WTC11 (cell line): ENCODE results near the gene EFCAB8. TPM values are rescaled to one million over a fixed set of nuclear protein-coding genes. Genes with fewer than 3 reads are reported as not detected.

Source experiments
- ATAC-seq: fragments of 200-7000 bp; cut with Tn5 transposase; 2 replicates; pipeline ENCODE4 v1.10.0; 2021; ENCODE audit warnings: mild to moderate bottlenecking, moderate library complexity
- CTCF ChIA-PET: fragments of 300-600 bp; sonication (Branson Sonifier 250); formaldehyde crosslinking; loops from one replicate; lab custom pipeline; 2021; ENCODE audit warnings: antibody characterized with exemption; lab: Charles Lee
- POLR2A ChIA-PET: fragments of 350-600 bp; sonication (Branson Sonifier 250); formaldehyde crosslinking; loops from one replicate; lab custom pipeline; 2021; ENCODE audit warnings: antibody characterized with exemption; lab: Charles Lee
- DNase-seq: peaks from one replicate; pipeline ENCODE4 v3.0.0; 2021; ENCODE audit warnings: low spot score
- H3K27ac Mint-ChIP-seq: 2 replicates; pipeline ENCODE4 v1.8.0; 2021; ENCODE audit warnings: mixed read lengths
- H3K27me3 Mint-ChIP-seq: 2 replicates; pipeline ENCODE4 v1.8.0; 2021; ENCODE audit warnings: low read depth, mild to moderate bottlenecking, moderate library complexity, mixed read lengths
- H3K36me3 Mint-ChIP-seq: 2 replicates; pipeline ENCODE4 v1.8.0; 2021; ENCODE audit warnings: mixed read lengths
- H3K4me1 Mint-ChIP-seq: 2 replicates; pipeline ENCODE4 v1.8.0; 2022; ENCODE audit warnings: mixed read lengths
- H3K4me3 Mint-ChIP-seq: 2 replicates; pipeline ENCODE4 v1.8.0; 2021; ENCODE audit warnings: mild to moderate bottlenecking, moderate library complexity, mixed read lengths
- H3K9me3 Mint-ChIP-seq: 2 replicates; pipeline ENCODE4 v1.8.0; 2021; ENCODE audit warnings: mixed read lengths
- CREM ChIP-seq: sonication (generic); formaldehyde crosslinking; IDR thresholded peaks from 2 replicates; pipeline ENCODE4 v1.8.1; 2022; ENCODE audit warnings: mild to moderate bottlenecking, missing genetic modification reagents, moderate library complexity
- FOXK1 ChIP-seq: sonication (generic); formaldehyde crosslinking; IDR thresholded peaks from 2 replicates; pipeline ENCODE4 v1.8.0; 2022; ENCODE audit warnings: mild to moderate bottlenecking, moderate library complexity, missing genetic modification reagents
- IRF2 ChIP-seq: sonication (generic); formaldehyde crosslinking; IDR thresholded peaks from 2 replicates; pipeline ENCODE4 v1.8.0; 2022; ENCODE audit warnings: low read depth, missing genetic modification reagents, borderline replicate concordance
- JAZF1 ChIP-seq: fragments of 250-450 bp; sonication (Bioruptor Pico); IDR thresholded peaks from 2 replicates; pipeline ENCODE4 v1.9.0; 2021; ENCODE audit warnings: moderate library complexity, mild to moderate bottlenecking, inconsistent platforms
- NFE2L1 ChIP-seq: sonication (generic); formaldehyde crosslinking; IDR thresholded peaks from 2 replicates; pipeline ENCODE4 v1.8.1; 2023; ENCODE audit warnings: missing genetic modification reagents
- OVOL2 ChIP-seq: fragments of 250-450 bp; sonication (Bioruptor Pico); IDR thresholded peaks from 2 replicates; pipeline ENCODE4 v1.9.0; 2021; ENCODE audit warnings: mild to moderate bottlenecking, borderline replicate concordance
- RELA ChIP-seq: sonication (generic); formaldehyde crosslinking; IDR thresholded peaks from 2 replicates; pipeline ENCODE4 v1.8.1; 2022; ENCODE audit warnings: missing genetic modification reagents, mild to moderate bottlenecking, borderline replicate concordance
- RORB ChIP-seq: fragments of 250-450 bp; sonication (Bioruptor Pico); IDR thresholded peaks from 2 replicates; pipeline ENCODE4 v1.9.0; 2021; ENCODE audit warnings: mild to moderate bottlenecking
- TP53 ChIP-seq: sonication (generic); formaldehyde crosslinking; IDR thresholded peaks from 2 replicates; pipeline ENCODE4 v1.8.1; 2023; ENCODE audit warnings: mild to moderate bottlenecking, missing genetic modification reagents
- ZBTB21 ChIP-seq: sonication (generic); formaldehyde crosslinking; IDR thresholded peaks from 2 replicates; pipeline ENCODE4 v1.8.1; 2023; ENCODE audit warnings: mild to moderate bottlenecking, missing genetic modification reagents, borderline replicate concordance
- ZNF121 ChIP-seq: sonication (generic); formaldehyde crosslinking; IDR thresholded peaks from 2 replicates; pipeline ENCODE4 v1.8.0; 2023; ENCODE audit warnings: missing genetic modification reagents
- ZNF263 ChIP-seq: sonication (generic); formaldehyde crosslinking; IDR thresholded peaks from 2 replicates; pipeline ENCODE4 v1.8.1; 2022; ENCODE audit warnings: low read depth, mild to moderate bottlenecking, moderate library complexity, missing genetic modification reagents
- total RNA-seq: library from RNA; stranded (reverse); gene quantifications from 3 replicates; pipeline ENCODE4 v1.2.3, GENCODE V29; 2021
- TF ChIP-seq, protein P1 (sequence below): sonication (generic); formaldehyde crosslinking; IDR thresholded peaks from 2 replicates; pipeline ENCODE4 v1.8.0; 2022; ENCODE audit warnings: mild to moderate bottlenecking, missing genetic modification reagents
- TF ChIP-seq, protein P2 (sequence below): sonication (generic); formaldehyde crosslinking; conservative IDR thresholded peaks from 2 replicates; pipeline ENCODE4 v1.8.1; 2023; ENCODE audit warnings: mild to moderate bottlenecking, low read depth, missing genetic modification reagents, moderate library complexity
- TF ChIP-seq, protein P3 (sequence below): fragments of 250-450 bp; sonication (Bioruptor Pico); IDR thresholded peaks from 2 replicates; pipeline ENCODE4 v1.9.0; 2021; ENCODE audit warnings: moderate library complexity, mild to moderate bottlenecking, inconsistent platforms, borderline replicate concordance
- TF ChIP-seq, protein P4 (sequence below): sonication (generic); formaldehyde crosslinking; IDR thresholded peaks from 2 replicates; pipeline ENCODE4 v1.8.1; 2022; ENCODE audit warnings: mild to moderate bottlenecking, moderate library complexity, missing genetic modification reagents
- TF ChIP-seq, protein P5 (sequence below): fragments of 250-450 bp; sonication (Bioruptor Pico); IDR thresholded peaks from 2 replicates; pipeline ENCODE4 v1.9.0; 2021; ENCODE audit warnings: mild to moderate bottlenecking
- TF ChIP-seq, protein P6 (sequence below): sonication (generic); formaldehyde crosslinking; conservative IDR thresholded peaks from 2 replicates; pipeline ENCODE4 v1.8.1; 2022; ENCODE audit warnings: mild to moderate bottlenecking, missing genetic modification reagents
- TF ChIP-seq, protein P7 (sequence below): fragments of 250-450 bp; sonication (Bioruptor Pico); IDR thresholded peaks from 2 replicates; pipeline ENCODE4 v1.9.0; 2021; ENCODE audit warnings: mild to moderate bottlenecking, borderline replicate concordance
- TF ChIP-seq, protein P8 (sequence below): fragments of 250-450 bp; sonication (Bioruptor Pico); IDR thresholded peaks from 2 replicates; pipeline ENCODE4 v2.1.2; 2022; ENCODE audit warnings: mild to moderate bottlenecking, moderate library complexity

The EFCAB8 gene
- total RNA-seq, 1 experiment from 2014 or later = 0.17 TPM

DNA sequence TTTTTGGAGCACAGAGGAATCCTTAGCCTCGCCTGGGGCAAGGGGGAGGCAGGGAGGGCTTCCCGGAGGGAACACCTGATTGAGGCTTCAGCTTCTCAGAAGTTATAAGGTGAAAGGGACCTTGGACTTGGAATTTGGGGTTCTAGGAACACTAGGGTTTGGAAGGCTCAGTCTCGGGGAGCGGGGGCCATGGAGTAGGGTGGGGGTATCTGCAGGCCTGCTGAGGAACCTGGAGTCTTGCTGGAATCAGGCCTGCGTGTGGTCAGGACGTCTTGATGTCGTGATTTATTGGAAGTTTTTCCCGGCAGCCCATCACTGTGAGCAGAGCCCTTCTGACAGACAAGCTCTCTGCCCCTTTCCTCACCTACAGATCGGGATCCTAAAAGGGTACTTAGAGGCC is 50.7 kb downstream of the EFCAB8 start:
- POLR2A ChIA-PET = no interaction called here
- H3K4me1 Mint-ChIP-seq = no peaks in the 10 kb centered on the region

More for the DNA sequence above, 50.7 kb downstream of the EFCAB8 start:
- Mint-ChIP-seq H3K36me3 (no peaks in the 10 kb centered on the region), H3K27ac (0 out of 2 replicates have a peak overlapping the region, but pooled peaks have one; percentile 29), H3K27me3 (peaks cover 2% of the 10 kb centered on the region; the same call in 1 of the 2 replicates)
- DNase-seq (no peak), ATAC-seq (no peak)
- TF ChIP-seq ZNF263 (no peak), NFE2L1 (CRISPR knock-in tag) (no peak), OVOL2 (CRISPR knock-in tag) (no peak), TP53 (no peak), FOXK1 (CRISPR knock-in tag) (no peak), JAZF1 (no peak), ZNF121 (CRISPR knock-in tag) (no peak), CREM (CRISPR knock-in tag) (no peak), RELA (CRISPR knock-in tag) (no peak), RORB (CRISPR knock-in tag) (no peak), ZBTB21 (no peak), IRF2 (CRISPR knock-in tag) (no peak)
- TF ChIP-seq, protein P1, sequence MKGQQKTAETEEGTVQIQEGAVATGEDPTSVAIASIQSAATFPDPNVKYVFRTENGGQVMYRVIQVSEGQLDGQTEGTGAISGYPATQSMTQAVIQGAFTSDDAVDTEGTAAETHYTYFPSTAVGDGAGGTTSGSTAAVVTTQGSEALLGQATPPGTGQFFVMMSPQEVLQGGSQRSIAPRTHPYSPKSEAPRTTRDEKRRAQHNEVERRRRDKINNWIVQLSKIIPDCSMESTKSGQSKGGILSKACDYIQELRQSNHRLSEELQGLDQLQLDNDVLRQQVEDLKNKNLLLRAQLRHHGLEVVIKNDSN = no peak
- TF ChIP-seq, protein P2, sequence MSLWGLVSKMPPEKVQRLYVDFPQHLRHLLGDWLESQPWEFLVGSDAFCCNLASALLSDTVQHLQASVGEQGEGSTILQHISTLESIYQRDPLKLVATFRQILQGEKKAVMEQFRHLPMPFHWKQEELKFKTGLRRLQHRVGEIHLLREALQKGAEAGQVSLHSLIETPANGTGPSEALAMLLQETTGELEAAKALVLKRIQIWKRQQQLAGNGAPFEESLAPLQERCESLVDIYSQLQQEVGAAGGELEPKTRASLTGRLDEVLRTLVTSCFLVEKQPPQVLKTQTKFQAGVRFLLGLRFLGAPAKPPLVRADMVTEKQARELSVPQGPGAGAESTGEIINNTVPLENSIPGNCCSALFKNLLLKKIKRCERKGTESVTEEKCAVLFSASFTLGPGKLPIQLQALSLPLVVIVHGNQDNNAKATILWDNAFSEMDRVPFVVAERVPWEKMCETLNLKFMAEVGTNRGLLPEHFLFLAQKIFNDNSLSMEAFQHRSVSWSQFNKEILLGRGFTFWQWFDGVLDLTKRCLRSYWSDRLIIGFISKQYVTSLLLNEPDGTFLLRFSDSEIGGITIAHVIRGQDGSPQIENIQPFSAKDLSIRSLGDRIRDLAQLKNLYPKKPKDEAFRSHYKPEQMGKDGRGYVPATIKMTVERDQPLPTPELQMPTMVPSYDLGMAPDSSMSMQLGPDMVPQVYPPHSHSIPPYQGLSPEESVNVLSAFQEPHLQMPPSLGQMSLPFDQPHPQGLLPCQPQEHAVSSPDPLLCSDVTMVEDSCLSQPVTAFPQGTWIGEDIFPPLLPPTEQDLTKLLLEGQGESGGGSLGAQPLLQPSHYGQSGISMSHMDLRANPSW (CRISPR knock-in tag) = no peak
- TF ChIP-seq, protein P3, sequence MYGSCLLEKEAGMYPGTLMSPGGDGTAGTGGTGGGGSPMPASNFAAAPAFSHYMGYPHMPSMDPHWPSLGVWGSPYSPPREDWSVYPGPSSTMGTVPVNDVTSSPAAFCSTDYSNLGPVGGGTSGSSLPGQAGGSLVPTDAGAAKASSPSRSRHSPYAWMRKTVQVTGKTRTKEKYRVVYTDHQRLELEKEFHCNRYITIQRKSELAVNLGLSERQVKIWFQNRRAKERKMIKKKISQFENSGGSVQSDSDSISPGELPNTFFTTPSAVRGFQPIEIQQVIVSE (CRISPR knock-in tag) = no peak
- TF ChIP-seq, protein P4, sequence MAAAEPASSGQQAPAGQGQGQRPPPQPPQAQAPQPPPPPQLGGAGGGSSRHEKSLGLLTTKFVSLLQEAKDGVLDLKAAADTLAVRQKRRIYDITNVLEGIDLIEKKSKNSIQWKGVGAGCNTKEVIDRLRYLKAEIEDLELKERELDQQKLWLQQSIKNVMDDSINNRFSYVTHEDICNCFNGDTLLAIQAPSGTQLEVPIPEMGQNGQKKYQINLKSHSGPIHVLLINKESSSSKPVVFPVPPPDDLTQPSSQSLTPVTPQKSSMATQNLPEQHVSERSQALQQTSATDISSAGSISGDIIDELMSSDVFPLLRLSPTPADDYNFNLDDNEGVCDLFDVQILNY (CRISPR knock-in tag) = no peak
- TF ChIP-seq, protein P5, sequence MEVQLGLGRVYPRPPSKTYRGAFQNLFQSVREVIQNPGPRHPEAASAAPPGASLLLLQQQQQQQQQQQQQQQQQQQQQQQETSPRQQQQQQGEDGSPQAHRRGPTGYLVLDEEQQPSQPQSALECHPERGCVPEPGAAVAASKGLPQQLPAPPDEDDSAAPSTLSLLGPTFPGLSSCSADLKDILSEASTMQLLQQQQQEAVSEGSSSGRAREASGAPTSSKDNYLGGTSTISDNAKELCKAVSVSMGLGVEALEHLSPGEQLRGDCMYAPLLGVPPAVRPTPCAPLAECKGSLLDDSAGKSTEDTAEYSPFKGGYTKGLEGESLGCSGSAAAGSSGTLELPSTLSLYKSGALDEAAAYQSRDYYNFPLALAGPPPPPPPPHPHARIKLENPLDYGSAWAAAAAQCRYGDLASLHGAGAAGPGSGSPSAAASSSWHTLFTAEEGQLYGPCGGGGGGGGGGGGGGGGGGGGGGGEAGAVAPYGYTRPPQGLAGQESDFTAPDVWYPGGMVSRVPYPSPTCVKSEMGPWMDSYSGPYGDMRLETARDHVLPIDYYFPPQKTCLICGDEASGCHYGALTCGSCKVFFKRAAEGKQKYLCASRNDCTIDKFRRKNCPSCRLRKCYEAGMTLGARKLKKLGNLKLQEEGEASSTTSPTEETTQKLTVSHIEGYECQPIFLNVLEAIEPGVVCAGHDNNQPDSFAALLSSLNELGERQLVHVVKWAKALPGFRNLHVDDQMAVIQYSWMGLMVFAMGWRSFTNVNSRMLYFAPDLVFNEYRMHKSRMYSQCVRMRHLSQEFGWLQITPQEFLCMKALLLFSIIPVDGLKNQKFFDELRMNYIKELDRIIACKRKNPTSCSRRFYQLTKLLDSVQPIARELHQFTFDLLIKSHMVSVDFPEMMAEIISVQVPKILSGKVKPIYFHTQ (CRISPR knock-in tag) = no peak
- TF ChIP-seq, protein P6, sequence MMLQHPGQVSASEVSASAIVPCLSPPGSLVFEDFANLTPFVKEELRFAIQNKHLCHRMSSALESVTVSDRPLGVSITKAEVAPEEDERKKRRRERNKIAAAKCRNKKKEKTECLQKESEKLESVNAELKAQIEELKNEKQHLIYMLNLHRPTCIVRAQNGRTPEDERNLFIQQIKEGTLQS (CRISPR knock-in tag) = no peak
- TF ChIP-seq, protein P7, sequence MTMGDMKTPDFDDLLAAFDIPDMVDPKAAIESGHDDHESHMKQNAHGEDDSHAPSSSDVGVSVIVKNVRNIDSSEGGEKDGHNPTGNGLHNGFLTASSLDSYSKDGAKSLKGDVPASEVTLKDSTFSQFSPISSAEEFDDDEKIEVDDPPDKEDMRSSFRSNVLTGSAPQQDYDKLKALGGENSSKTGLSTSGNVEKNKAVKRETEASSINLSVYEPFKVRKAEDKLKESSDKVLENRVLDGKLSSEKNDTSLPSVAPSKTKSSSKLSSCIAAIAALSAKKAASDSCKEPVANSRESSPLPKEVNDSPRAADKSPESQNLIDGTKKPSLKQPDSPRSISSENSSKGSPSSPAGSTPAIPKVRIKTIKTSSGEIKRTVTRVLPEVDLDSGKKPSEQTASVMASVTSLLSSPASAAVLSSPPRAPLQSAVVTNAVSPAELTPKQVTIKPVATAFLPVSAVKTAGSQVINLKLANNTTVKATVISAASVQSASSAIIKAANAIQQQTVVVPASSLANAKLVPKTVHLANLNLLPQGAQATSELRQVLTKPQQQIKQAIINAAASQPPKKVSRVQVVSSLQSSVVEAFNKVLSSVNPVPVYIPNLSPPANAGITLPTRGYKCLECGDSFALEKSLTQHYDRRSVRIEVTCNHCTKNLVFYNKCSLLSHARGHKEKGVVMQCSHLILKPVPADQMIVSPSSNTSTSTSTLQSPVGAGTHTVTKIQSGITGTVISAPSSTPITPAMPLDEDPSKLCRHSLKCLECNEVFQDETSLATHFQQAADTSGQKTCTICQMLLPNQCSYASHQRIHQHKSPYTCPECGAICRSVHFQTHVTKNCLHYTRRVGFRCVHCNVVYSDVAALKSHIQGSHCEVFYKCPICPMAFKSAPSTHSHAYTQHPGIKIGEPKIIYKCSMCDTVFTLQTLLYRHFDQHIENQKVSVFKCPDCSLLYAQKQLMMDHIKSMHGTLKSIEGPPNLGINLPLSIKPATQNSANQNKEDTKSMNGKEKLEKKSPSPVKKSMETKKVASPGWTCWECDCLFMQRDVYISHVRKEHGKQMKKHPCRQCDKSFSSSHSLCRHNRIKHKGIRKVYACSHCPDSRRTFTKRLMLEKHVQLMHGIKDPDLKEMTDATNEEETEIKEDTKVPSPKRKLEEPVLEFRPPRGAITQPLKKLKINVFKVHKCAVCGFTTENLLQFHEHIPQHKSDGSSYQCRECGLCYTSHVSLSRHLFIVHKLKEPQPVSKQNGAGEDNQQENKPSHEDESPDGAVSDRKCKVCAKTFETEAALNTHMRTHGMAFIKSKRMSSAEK (CRISPR knock-in tag) = no peak
- TF ChIP-seq, protein P8, sequence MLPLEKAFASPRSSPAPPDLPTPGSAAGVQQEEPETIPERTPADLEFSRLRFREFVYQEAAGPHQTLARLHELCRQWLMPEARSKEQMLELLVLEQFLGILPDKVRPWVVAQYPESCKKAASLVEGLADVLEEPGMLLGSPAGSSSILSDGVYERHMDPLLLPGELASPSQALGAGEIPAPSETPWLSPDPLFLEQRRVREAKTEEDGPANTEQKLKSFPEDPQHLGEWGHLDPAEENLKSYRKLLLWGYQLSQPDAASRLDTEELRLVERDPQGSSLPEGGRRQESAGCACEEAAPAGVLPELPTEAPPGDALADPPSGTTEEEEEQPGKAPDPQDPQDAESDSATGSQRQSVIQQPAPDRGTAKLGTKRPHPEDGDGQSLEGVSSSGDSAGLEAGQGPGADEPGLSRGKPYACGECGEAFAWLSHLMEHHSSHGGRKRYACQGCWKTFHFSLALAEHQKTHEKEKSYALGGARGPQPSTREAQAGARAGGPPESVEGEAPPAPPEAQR (CRISPR knock-in tag) = no peak
- TF ChIP-seq, all 79 proteins: peak for 0
- no peak overlapping the region for H3K4me3 Mint-ChIP-seq
- peaks cover 10% of the 10 kb centered on the region for H3K9me3 Mint-ChIP-seq
- CTCF ChIA-PET = interaction anchor here (0.6 to 1.9 kb wide), 5 partner anchors 33 to 187 kb away, joined by 3 to 8 read pairs (median 3); no protein-coding TSS in a partner anchor
